Measurements from ENCODE around the gene PIK3R5.
A peak's percentile ranks its signal among the peaks of the same experiment; 100 is the strongest.

PIK3R5 gene

GRCh38 chr17:8872705-8873435, 92.6 kb downstream of the PIK3R5 start:
- in situ Hi-C loops (cut with MboI; ENCODE audit: low sequenced_read_pairs, unreplicated experiment) = no loop called here
- no peak for TF ChIP-seq CTCF (IDR thresholded peaks at IDR 0.05; ENCODE audit: borderline replicate concordance, control extremely low read depth, extremely low read depth, insufficient read depth, missing control alignments)
- DNase-seq (ENCODE audit: low spot score) = no peak

DNA sequence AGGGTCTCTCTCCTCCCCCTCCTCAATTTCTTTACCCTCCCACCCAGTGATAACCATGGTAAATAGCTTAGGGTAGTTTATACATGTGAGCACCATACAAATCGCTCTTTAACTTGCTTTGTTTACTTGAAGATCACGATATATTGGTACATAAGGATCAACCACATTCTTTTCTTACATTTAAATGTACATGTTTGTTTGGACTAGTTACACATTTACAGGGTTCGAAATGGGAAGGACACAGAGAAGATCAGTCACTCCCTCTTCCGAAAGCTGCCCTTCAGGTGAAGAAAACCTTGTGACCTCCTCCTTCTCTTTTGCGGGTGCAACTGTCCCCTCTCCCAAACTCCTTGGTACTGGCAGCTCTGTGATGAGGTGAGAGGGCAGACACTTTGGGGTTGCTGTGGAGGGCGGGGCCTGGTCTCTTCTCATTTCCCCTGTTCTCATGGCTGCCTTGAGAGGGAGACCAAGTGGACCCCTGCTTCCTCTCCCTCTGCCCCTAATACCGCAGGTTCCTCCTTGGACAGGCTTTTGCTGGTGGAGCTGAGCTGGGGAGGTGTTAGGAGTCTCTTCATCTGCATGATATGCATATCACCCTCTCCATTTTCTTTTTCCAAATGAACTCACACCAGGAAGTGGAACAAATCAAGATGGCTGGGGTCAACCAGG, 93.3 kb downstream of the PIK3R5 start:
- DNase-seq (ENCODE audit: low spot score) = no peak
- in situ Hi-C loops (cut with MboI; ENCODE audit: low sequenced_read_pairs, unreplicated experiment) = no loop called here
- TF ChIP-seq CTCF (IDR thresholded peaks at IDR 0.05; ENCODE audit: borderline replicate concordance, control extremely low read depth, extremely low read depth, insufficient read depth, missing control alignments) = no peak

- TF ChIP-seq CTCF (IDR thresholded peaks at IDR 0.05; ENCODE audit: borderline replicate concordance, control extremely low read depth, extremely low read depth, insufficient read depth, missing control alignments) = no peak
- in situ Hi-C loops (cut with MboI; ENCODE audit: low sequenced_read_pairs, unreplicated experiment) = no loop called here
- no peak for DNase-seq (ENCODE audit: low spot score)
Observed at GRCh38 chr17:8871081-8871581, 94.4 kb downstream of the PIK3R5 start.

- in situ Hi-C loops (cut with MboI; ENCODE audit: low sequenced_read_pairs, unreplicated experiment) = no loop called here
- no peak for DNase-seq (ENCODE audit: low spot score)
- TF ChIP-seq CTCF (IDR thresholded peaks at IDR 0.05; ENCODE audit: borderline replicate concordance, control extremely low read depth, extremely low read depth, insufficient read depth, missing control alignments) = no peak
Observed at GRCh38 chr17:8870406-8871040, 95.0 kb downstream of the PIK3R5 start.

DNA sequence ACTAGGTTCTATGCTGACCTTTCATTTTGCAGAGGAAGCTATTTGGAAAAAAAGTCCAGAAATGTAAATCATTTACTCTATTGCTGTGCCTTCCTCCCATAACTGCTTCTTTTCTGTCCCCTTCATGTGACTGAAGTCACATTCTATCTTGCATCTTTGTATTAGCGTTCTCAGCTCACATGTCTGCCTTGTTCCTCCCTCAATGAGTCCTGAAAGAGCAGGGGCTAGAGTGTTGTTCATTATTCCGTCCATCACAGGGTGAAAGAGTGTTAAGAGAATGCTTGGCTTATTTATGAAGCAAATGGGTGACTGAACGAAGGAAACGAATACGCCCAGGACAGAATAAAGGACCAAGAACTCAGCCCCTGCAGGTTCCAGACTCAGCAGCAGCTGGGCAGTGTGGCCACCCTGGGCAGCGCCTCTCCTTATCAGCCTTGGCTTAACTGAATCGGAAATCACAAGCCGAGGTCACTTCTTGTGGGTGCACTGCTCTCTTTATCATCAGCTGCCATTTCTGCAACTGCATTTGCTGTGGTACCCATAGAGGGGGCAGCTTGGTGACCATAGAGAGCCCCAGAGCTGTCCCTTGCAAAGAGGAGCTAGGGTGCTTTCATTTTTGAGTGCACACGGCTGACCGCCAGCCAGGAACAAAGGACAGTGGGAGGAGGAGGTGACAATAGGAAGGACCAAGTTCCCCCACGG, 96.2 kb downstream of the PIK3R5 start:
- DNase-seq (ENCODE audit: low spot score) = no peak
- TF ChIP-seq CTCF (IDR thresholded peaks at IDR 0.05; ENCODE audit: borderline replicate concordance, control extremely low read depth, extremely low read depth, insufficient read depth, missing control alignments) = no peak
- in situ Hi-C loops (cut with MboI; ENCODE audit: low sequenced_read_pairs, unreplicated experiment) = no loop called here

GRCh38 chr17:8868529-8868951, 97.0 kb downstream of the PIK3R5 start:
- TF ChIP-seq CTCF (IDR thresholded peaks at IDR 0.05; ENCODE audit: borderline replicate concordance, control extremely low read depth, extremely low read depth, insufficient read depth, missing control alignments) = no peak
- in situ Hi-C loops (cut with MboI; ENCODE audit: low sequenced_read_pairs, unreplicated experiment) = no loop called here
- peak; percentile 62 for DNase-seq (ENCODE audit: low spot score)
